Glutamatergic neuron (in vitro differentiated cells): ENCODE results near the gene HMGCS1. TPM values are rescaled to one million over a fixed set of nuclear protein-coding genes. Genes with fewer than 3 reads are reported as not detected.

Experiments used
- total RNA-seq: library from RNA; stranded (reverse); fragmentation: NEBNext Ultra II Directional; extraction: Animal tissue kit (Norgen Biotek cat#: 25700); gene quantifications from one replicate; pipeline ENCODE4 v1.2.1, GENCODE V29; 2021; ENCODE audit not compliant: unreplicated experiment

HMGCS1 gene
- total RNA-seq, 1 donor from 2014 or later = 452 TPM

Other genes starting within 250 kb of the HMGCS1 start
- gene ZNF131, start 192.5 kb downstream of the HMGCS1 start, total RNA-seq = 42.9 TPM
- gene NIM1K, start 121.2 kb downstream of the HMGCS1 start, total RNA-seq = 10.5 TPM
- 1.1 TPM for gene CCL28, start 99.0 kb upstream of the HMGCS1 start, total RNA-seq
- gene TMEM267, start 170.5 kb upstream of the HMGCS1 start, total RNA-seq = 6.8 TPM
- 10.2 TPM for gene C5orf34, start 201.7 kb upstream of the HMGCS1 start, total RNA-seq
- gene PAIP1, start 243.7 kb upstream of the HMGCS1 start, total RNA-seq = 127 TPM